SK-N-SH (cell line): ENCODE results near the gene LIPN. TPM values are rescaled to one million over a fixed set of nuclear protein-coding genes. Genes with fewer than 3 reads are reported as not detected.

ENCODE experiments used
- CTCF ChIA-PET: fragments of 300-600, 350-600 bp; formaldehyde crosslinking; extraction: SDS; loops from one replicate; lab custom pipeline; 2021; lab: Yijun Ruan, JAX
- POLR2A ChIA-PET: fragments of 350-600 bp; sonication (Branson Sonifier 250); formaldehyde crosslinking; extraction: SDS; loops from one replicate; lab custom pipeline; 2020; ENCODE audit warnings: antibody characterized with exemption, inconsistent platforms; lab: Yijun Ruan, JAX
- DNase-seq: peaks from one replicate; pipeline ENCODE4 v3.0.0; 2012
- H2AFZ ChIP-seq: fragments of 200-600 bp; sonication (generic); 2 replicates; pipeline ENCODE4 v1.8.1; 2016; ENCODE audit warnings: antibody characterized with exemption, mild to moderate bottlenecking, low read depth
- H3F3A ChIP-seq: fragments of 200-600 bp; sonication (generic); replicated peaks from 2 replicates; pipeline ENCODE3; 2016; ENCODE audit warnings: antibody characterized with exemption, mild to moderate bottlenecking; ENCODE audit not compliant: insufficient read depth
- H3K27ac ChIP-seq, 2 experiments: fragments of 200-500 bp in 1 of 2; fragments of 200-600 bp in 1 of 2; sonication (Bioruptor generic) in 1 of 2; sonication (generic), shearing (Covaris generic) in 1 of 2; 2 replicates each; pipeline versions ENCODE4 v1.5.1 to v1.6.1; 2014 to 2016; ENCODE audit warnings: low read depth in 2 of 2, inconsistent platforms in 1 of 2, low read length in 1 of 2, mild to moderate bottlenecking in 1 of 2, mixed read lengths in 1 of 2
- H3K27me3 ChIP-seq: fragments of 200-600 bp; sonication (generic), shearing (Covaris generic); 2 replicates; pipeline ENCODE4 v1.6.1; 2016; ENCODE audit warnings: mixed run types; ENCODE audit not compliant: insufficient read depth
- H3K36me3 ChIP-seq, 2 experiments: fragments of 200-500 bp in 1 of 2; fragments of 200-600 bp in 1 of 2; sonication (Bioruptor generic) in 1 of 2; sonication (generic) in 1 of 2; replicated peaks in 1 of 2; 2 replicates each; pipeline versions ENCODE3 to v1.5.1; 2014 to 2016; ENCODE audit warnings: low read length in 1 of 2, mild to moderate bottlenecking in 1 of 2; ENCODE audit not compliant: insufficient read depth in 2 of 2, control insufficient read depth in 1 of 2
- H3K4me1 ChIP-seq, 2 experiments: fragments of 200-500 bp in 1 of 2; fragments of 200-600 bp in 1 of 2; sonication (Bioruptor generic) in 1 of 2; sonication (generic), shearing (Covaris generic) in 1 of 2; 2 replicates each; pipeline versions ENCODE4 v1.5.1 to v1.6.1; 2014 to 2016; ENCODE audit warnings: low read depth in 1 of 2, low read length in 1 of 2, mixed run types in 1 of 2; ENCODE audit not compliant: insufficient read depth in 2 of 2, control insufficient read depth in 1 of 2
- H3K4me2 ChIP-seq: fragments of 200-600 bp; sonication (generic), shearing (Covaris generic); 2 replicates; pipeline ENCODE4 v1.6.1; 2017; ENCODE audit warnings: mixed run types
- H3K4me3 ChIP-seq, 2 experiments: fragments of 200-500 bp in 1 of 2; fragments of 200-600 bp in 1 of 2; sonication (Bioruptor generic) in 1 of 2; sonication (generic), shearing (Covaris generic) in 1 of 2; 2 replicates each; pipeline versions ENCODE4 v1.5.1 to v1.8.1; 2014 to 2016; ENCODE audit warnings: low read depth in 2 of 2, inconsistent platforms in 1 of 2, low read length in 1 of 2, mild to moderate bottlenecking in 1 of 2, mixed read lengths in 1 of 2, moderate library complexity in 1 of 2
- H3K79me2 ChIP-seq: fragments of 200-600 bp; sonication (generic); 2 replicates; pipeline ENCODE4 v1.8.1; 2017; ENCODE audit warnings: mild to moderate bottlenecking; ENCODE audit not compliant: insufficient read depth
- H3K9ac ChIP-seq: fragments of 200-600 bp; sonication (generic); 2 replicates; pipeline ENCODE4 v1.6.1; 2017; ENCODE audit warnings: mixed run types
- H3K9me2 ChIP-seq: fragments of 200-600 bp; sonication (generic); 2 replicates; pipeline ENCODE4 v1.6.1; 2017; ENCODE audit warnings: mixed run types
- H3K9me3 ChIP-seq: fragments of 200-600 bp; sonication (generic); 2 replicates; pipeline ENCODE4 v1.6.1; 2017; ENCODE audit warnings: mixed run types, mild to moderate bottlenecking, moderate library complexity
- H4K20me1 ChIP-seq: fragments of 200-600 bp; sonication (generic); 2 replicates; pipeline ENCODE4 v1.6.1; 2017; ENCODE audit warnings: mild to moderate bottlenecking, mixed run types; ENCODE audit not compliant: insufficient read depth
- CHD2 ChIP-seq: fragments of 150-350 bp; IDR thresholded peaks from 2 replicates; pipeline ENCODE4 v1.6.1; 2018; ENCODE audit warnings: low read length; ENCODE audit not compliant: partially characterized antibody
- EP300 ChIP-seq, 2 experiments: IDR thresholded peaks; 2 replicates each; pipeline versions ENCODE4 v1.4.0 to v1.6.1; 2012; ENCODE audit warnings: borderline replicate concordance in 1 of 2, low read depth in 1 of 2, low read length in 1 of 2
- FOXM1 ChIP-seq: IDR thresholded peaks from 2 replicates; pipeline ENCODE4 v1.4.0; 2012; ENCODE audit warnings: low read depth, mild to moderate bottlenecking
- IRF3 ChIP-seq: fragments of 150-350 bp; IDR thresholded peaks from 2 replicates; pipeline ENCODE4 v1.6.1; 2016; ENCODE audit warnings: mild to moderate bottlenecking, low read depth, low read length
- MXI1 ChIP-seq: IDR thresholded peaks from 2 replicates; pipeline ENCODE4 v1.6.1; 2012; ENCODE audit warnings: mild to moderate bottlenecking, low read depth, low read length, improper control_type of control experiment
- NRF1 ChIP-seq: IDR thresholded peaks from 2 replicates; pipeline ENCODE4 v1.6.1; 2012; ENCODE audit warnings: low read depth, mild to moderate bottlenecking, low read length
- RCOR1 ChIP-seq: fragments of 150-350 bp; IDR thresholded peaks from 2 replicates; pipeline ENCODE4 v1.6.1; 2017; ENCODE audit warnings: antibody characterized with exemption, low read length
- RXRA ChIP-seq: IDR thresholded peaks from 2 replicates; pipeline ENCODE4 v1.4.0; 2012; ENCODE audit warnings: low read depth, mild to moderate bottlenecking, borderline replicate concordance
- TCF12 ChIP-seq: IDR thresholded peaks from 2 replicates; pipeline ENCODE4 v1.4.0; 2012
- USF1 ChIP-seq: IDR thresholded peaks from 2 replicates; pipeline ENCODE4 v1.4.0; 2012; ENCODE audit warnings: low read depth, borderline replicate concordance
- WGBS: methylation state at CpG from one replicate; pipeline ENCODE4 v1.1.6; 2017; ENCODE audit warnings: low lambda C conversion rate; 5-methylcytosine and 5-hydroxymethylcytosine counted together
- polyA plus RNA-seq, 3 experiments: library from polyadenylated mRNA; depleted of rRNA; stranded (reverse); fragments of >200 nt; gene quantifications; 2 replicates each; pipeline ENCODE4 v1.2.3, GENCODE V29; 2012

The LIPN gene
- polyA plus RNA-seq, 1 of the 3 experiments (the other 2 are of a cell fraction): not detected

GRCh38 chr10:88827671-88828070, 67.9 kb downstream of the LIPN start:
- Histone ChIP-seq H2AFZ (no peak overlapping the region), H3K79me2 (no peaks in the 10 kb centered on the region), H3K27me3 (no peaks in the 10 kb centered on the region), H3K9me2 (no peaks in the 10 kb centered on the region), H3K9ac (no peak overlapping the region), H3K9me3 (no peaks in the 10 kb centered on the region), H4K20me1 (no peaks in the 10 kb centered on the region), H3K36me3 (no peaks in the 10 kb centered on the region), H3K4me1 (peaks cover 0 to 2% of the 10 kb centered on the region in 2 experiments; a peak in 1 of 4 replicates), H3K4me3 (no peak overlapping the region), H3K4me2 (no peak overlapping the region), H3F3A (no peaks in the 10 kb centered on the region), H3K27ac (no peak overlapping the region)
- 96% methylated on average over 2 of the region's 2 CpGs for WGBS
- ChIA-PET CTCF (interaction anchor here (0.8 to 5.1 kb wide), 8 partner anchors 8 to 262 kb away, joined by 3 to 33 read pairs (median 8); partner anchors contain the start of gene LIPM), POLR2A (no interaction called here)
- TF ChIP-seq IRF3 (no peak), TCF12 (no peak), USF1 (no peak), EP300 (IDR thresholded peaks at IDR 0.05; ENCODE audit: borderline replicate concordance in 1 of 2, low read depth in 1 of 2, low read length in 1 of 2) (no peak), FOXM1 (no peak)
- no peak for DNase-seq

GRCh38 chr10:88828310-88828709, 68.5 kb downstream of the LIPN start:
- CTCF ChIA-PET: interaction anchor here (1.1 to 5.1 kb wide), 6 partner anchors 7 to 263 kb away, joined by 3 to 33 read pairs (median 10); partner anchors contain the start of gene LIPM
- Histone ChIP-seq H3K4me1 (peaks cover 0 to 2% of the 10 kb centered on the region in 2 experiments; a peak in 1 of 4 replicates), H3K9me3 (no peaks in the 10 kb centered on the region), H3K4me3 (no peak overlapping the region), H3K27ac (no peak overlapping the region), H3K27me3 (no peaks in the 10 kb centered on the region), H3K9ac (no peak overlapping the region)
- POLR2A ChIA-PET: no interaction called here
- 63% methylated on average over 1 of the region's 1 CpG for WGBS
- DNase-seq: no peak
- no peak for TF ChIP-seq RCOR1
- no peak for TF ChIP-seq MXI1
- no peak for TF ChIP-seq CHD2
- no peak for TF ChIP-seq NRF1
- no peak for TF ChIP-seq RXRA
- TF ChIP-seq, all 33 proteins: peak for 0
- Histone ChIP-seq H4K20me1 (no peaks in the 10 kb centered on the region), H3K9me2 (no peaks in the 10 kb centered on the region), H2AFZ (no peak overlapping the region), H3K79me2 (no peaks in the 10 kb centered on the region), H3K4me2 (no peak overlapping the region), H3F3A (no peaks in the 10 kb centered on the region), H3K36me3 (no peaks in the 10 kb centered on the region)

Other genes starting within 250 kb of the LIPN start
- gene RNLS, start 176.7 kb upstream of the LIPN start, polyA plus RNA-seq (2012; rRNA removed): not detected in 2 replicates
- gene LIPJ, start 173.3 kb upstream of the LIPN start, polyA plus RNA-seq (2012; rRNA removed): not detected in 2 replicates
- gene LIPF, start 95.6 kb upstream of the LIPN start, polyA plus RNA-seq (2012; rRNA removed): 0.06 and 0.07 TPM in 2 replicates
- not detected in 2 replicates for gene LIPK, start 53.8 kb upstream of the LIPN start, polyA plus RNA-seq (2012; rRNA removed)
- not detected in 2 replicates for gene LIPM, start 42.7 kb downstream of the LIPN start, polyA plus RNA-seq (2012; rRNA removed)
- 0.15 TPM in 2 replicates for gene ANKRD22, start 91.8 kb downstream of the LIPN start, polyA plus RNA-seq (2012; rRNA removed)
- gene STAMBPL1, start 120.2 kb downstream of the LIPN start, polyA plus RNA-seq (2012; rRNA removed): 25.1 and 32.6 TPM in 2 replicates
- 119 and 130 TPM in 2 replicates for gene ACTA2, start 192.8 kb downstream of the LIPN start, polyA plus RNA-seq (2012; rRNA removed)
- 31.5 and 44.2 TPM in 2 replicates for gene FAS, start 230.8 kb downstream of the LIPN start, polyA plus RNA-seq (2012; rRNA removed)